GM12878 (cell line): Measurements from ENCODE around the gene DCTN2. TPM values are rescaled to one million over a fixed set of nuclear protein-coding genes. Genes with fewer than 3 reads are reported as not detected.

Experiments used
- ATAC-seq: fragments of 200-7000 bp; cut with Tn5 transposase; 3 replicates; pipeline ENCODE4 v1.9.1; 2020; ENCODE audit warnings: mild to moderate bottlenecking, moderate library complexity
- BruUV-seq: library from RNA; stranded (reverse); fragments of 400-500 nt; replicated peaks from 2 replicates; lab custom pipeline; 2021; lab: Mats Ljungman, UMichigan
- CTCF ChIA-PET: fragments of 300-600 bp; sonication (Branson Sonifier 250); formaldehyde crosslinking; extraction: SDS; loops from one replicate; lab custom pipeline; 2021; ENCODE audit warnings: inconsistent platforms; lab: Yijun Ruan, JAX
- POLR2A ChIA-PET: fragments of 350-600 bp; formaldehyde crosslinking; extraction: SDS; loops from one replicate; lab custom pipeline; 2021; ENCODE audit warnings: inconsistent platforms; lab: Charles Lee
- RAD21 ChIA-PET: fragments of 300-600 bp; sonication (Branson Sonifier 250); formaldehyde crosslinking; loops from one replicate; lab custom pipeline; 2023; ENCODE audit warnings: antibody characterized with exemption; ENCODE audit not compliant: unreplicated experiment; lab: Charles Lee
- SMC1A ChIA-PET: fragments of 300-600 bp; sonication (Branson Sonifier 250); formaldehyde crosslinking; loops from one replicate; lab custom pipeline; 2023; ENCODE audit not compliant: unreplicated experiment, uncharacterized antibody; lab: Charles Lee
- DNase-seq: peaks from one replicate; pipeline ENCODE4 v3.0.0-alpha.2; 2011; ENCODE audit warnings: low read depth, low spot score
- FAIRE-seq: peaks from 3 replicates; lab custom pipeline; 2011; peaks lifted over from hg19 to GRCh38; lab: Jason Lieb, UNC
- H2AFZ ChIP-seq: 2 replicates; pipeline ENCODE4 v1.6.0; 2011; ENCODE audit warnings: low read depth, low read length, control low read depth; ENCODE audit not compliant: control insufficient read depth
- H3K27ac ChIP-seq: 2 replicates; pipeline ENCODE4 v1.5.1; 2011; ENCODE audit warnings: control low read depth; ENCODE audit not compliant: control insufficient read depth, insufficient read depth
- H3K27me3 ChIP-seq, 2 experiments: replicated peaks in 1 of 2; 2 replicates each; pipeline versions ENCODE4 v1.6.0 to v1.6.1; 2011; ENCODE audit warnings: low read length in 1 of 2; ENCODE audit not compliant: control insufficient read depth in 2 of 2, insufficient read depth in 2 of 2
- H3K36me3 ChIP-seq, 2 experiments: 2 replicates each; pipeline ENCODE4 v1.5.1; 2011; ENCODE audit warnings: low read length in 1 of 2; ENCODE audit not compliant: control insufficient read depth in 2 of 2, insufficient read depth in 2 of 2
- H3K4me1 ChIP-seq: 2 replicates; pipeline ENCODE4 v1.6.1; 2011; ENCODE audit warnings: mild to moderate bottlenecking, low read length, moderate library complexity, mixed read lengths; ENCODE audit not compliant: control insufficient read depth, insufficient read depth
- H3K4me2 ChIP-seq: 2 replicates; pipeline ENCODE4 v1.6.0; 2011; ENCODE audit warnings: control low read depth; ENCODE audit not compliant: control insufficient read depth, insufficient read depth
- H3K4me3 ChIP-seq: fragments of 200-600 bp; sonication (generic); 2 replicates; pipeline ENCODE4 v1.5.1; 2016
- H3K79me2 ChIP-seq: 2 replicates; pipeline ENCODE4 v1.6.0; 2011; ENCODE audit warnings: low read length; ENCODE audit not compliant: control insufficient read depth, insufficient read depth
- H3K9ac ChIP-seq: 2 replicates; pipeline ENCODE4 v1.8.0; 2011; ENCODE audit warnings: low read length, control low read depth, mixed read lengths; ENCODE audit not compliant: control insufficient read depth, insufficient read depth
- H3K9me3 ChIP-seq: replicated peaks from 3 replicates; pipeline ENCODE4 v1.5.1; 2011; ENCODE audit warnings: mild to moderate bottlenecking, low read length; ENCODE audit not compliant: control insufficient read depth, insufficient read depth
- H4K20me1 ChIP-seq: 2 replicates; pipeline ENCODE4 v1.6.0; 2011; ENCODE audit not compliant: control insufficient read depth, insufficient read depth
- ASH2L ChIP-seq: fragments of 300-600, 200-600 bp; sonication (generic); IDR thresholded peaks from 2 replicates; pipeline ENCODE4 v1.6.1; 2017; ENCODE audit warnings: low read depth, mild to moderate bottlenecking, borderline replicate concordance
- E2F8 ChIP-seq: fragments of 450-650 bp; IDR thresholded peaks from 2 replicates; pipeline ENCODE4 v1.6.1; 2018; ENCODE audit warnings: mild to moderate bottlenecking, low read depth, moderate library complexity; ENCODE audit not compliant: partially characterized antibody
- ETV6 ChIP-seq, 2 experiments: fragments of 450-650 bp in 1 of 2; IDR thresholded peaks in 1 of 2; conservative IDR thresholded peaks in 1 of 2; 2 replicates each; pipeline ENCODE4 v1.6.1; 2014; ENCODE audit warnings: antibody characterized with exemption in 1 of 2, borderline replicate concordance in 1 of 2, low read depth in 1 of 2, mild to moderate bottlenecking in 1 of 2, moderate library complexity in 1 of 2
- HCFC1 ChIP-seq: fragments of 150-350 bp; IDR thresholded peaks from 2 replicates; pipeline ENCODE4 v1.6.1; 2014; ENCODE audit warnings: low read length
- IKZF1 ChIP-seq: fragments of 450-650 bp; conservative IDR thresholded peaks from 2 replicates; pipeline ENCODE4 v1.6.1; 2017; ENCODE audit warnings: antibody characterized with exemption, mild to moderate bottlenecking
- NRF1 ChIP-seq: conservative IDR thresholded peaks from 2 replicates; pipeline ENCODE4 v1.6.1; 2011; ENCODE audit warnings: mild to moderate bottlenecking, low read depth, low read length, improper control_type of control experiment
- PML ChIP-seq: IDR thresholded peaks from 2 replicates; pipeline ENCODE4 v1.6.1; 2012; ENCODE audit warnings: low read length, inconsistent platforms
- RUNX3 ChIP-seq: IDR thresholded peaks from 2 replicates; pipeline ENCODE4 v1.6.1; 2012; ENCODE audit warnings: low read length, inconsistent platforms
- SKIL ChIP-seq: fragments of 450-650 bp; IDR thresholded peaks from 2 replicates; pipeline ENCODE4 v1.6.1; 2017; ENCODE audit warnings: mild to moderate bottlenecking, low read depth, inconsistent platforms; ENCODE audit not compliant: poor library complexity, severe bottlenecking
- TCF7 ChIP-seq: IDR thresholded peaks from 2 replicates; pipeline ENCODE4 v1.6.1; 2014; ENCODE audit warnings: antibody characterized with exemption, borderline replicate concordance
- ZBTB40 ChIP-seq: fragments of 450-650 bp; IDR thresholded peaks from 2 replicates; pipeline ENCODE4 v1.6.1; 2016; ENCODE audit warnings: mild to moderate bottlenecking, moderate library complexity, borderline replicate concordance
- WGBS: methylation state at CpG from one replicate; pipeline ENCODE4 v1.1.6; 2016; ENCODE audit warnings: low lambda C conversion rate; ENCODE audit not compliant: insufficient replicate concordance, insufficient coverage; ENCODE audit errors: missing lambda C conversion rate; 5-methylcytosine and 5-hydroxymethylcytosine counted together
- in situ Hi-C: fragments of 300-500 bp; cut with MboI; formaldehyde crosslinking; loops from 9 replicates; pipeline ENCODE4 v1.14.3; 2018; ENCODE audit warnings: mixed read lengths
- intact Hi-C: fragments of 100-400 bp; cut with micrococcal nuclease; formaldehyde crosslinking; loops from one replicate; pipeline ENCODE4 v1.14.2; 2022; ENCODE audit not compliant: unreplicated experiment
- polyA plus RNA-seq, 11 experiments: library from polyadenylated mRNA; depleted of rRNA in 4 of 11; unstranded in 6 of 11; stranded (reverse) in 5 of 11; fragments of >200 nt; fragmentation: Nextera tagmentation in 4 of 11; fragmentation: Illumina TruSeq in 1 of 11; extraction: Ambion mirVana in 4 of 11; extraction: Trizol in 1 of 11; gene quantifications; 1 replicate in 1 of 11; 2 replicates in 10 of 11; pipeline versions ENCODE4 v1.2.1 to v1.2.3, GENCODE V29; 2011 to 2016; ENCODE audit warnings: inconsistent platforms in 2 of 11, missing spikeins in 2 of 11, low read depth in 1 of 11
- total RNA-seq, 4 experiments: library from RNA; depleted of rRNA in 3 of 4; stranded (reverse); fragments of >200 nt in 3 of 4; fragmentation: Illumina TruSeq in 1 of 4; extraction: Trizol in 1 of 4; gene quantifications; 2 replicates each; pipeline versions ENCODE4 v1.2.1 to v1.2.3, GENCODE V29; 2013 to 2021

Gene DCTN2
- total and polyA plus RNA-seq, 10 of the 15 experiments (the other 5 are each of a cell fraction or from before 2014, with no cell fraction given), result 32.3 to 171 (median 100) TPM

GRCh38 chr12:57531836-57532235 lies 15.2 kb downstream of the DCTN2 start:
- no TSS peak for BruUV-seq
- SMC1A ChIA-PET, result no interaction called here
- H3K4me1 ChIP-seq, result no peaks in the 10 kb centered on the region

More at GRCh38 chr12:57531836-57532235, 15.2 kb downstream of the DCTN2 start:
- DNase-seq (no peak), ATAC-seq (no peak), FAIRE-seq (no peak)
- peaks cover 13 to 33% of the 10 kb centered on the region in 2 experiments for H3K36me3 ChIP-seq
- in situ Hi-C loops (no loop called here), intact Hi-C loops (no loop called here)
- no peaks in the 10 kb centered on the region for H3K27me3 ChIP-seq
- RAD21 ChIA-PET, result interaction anchor here (1.2 kb wide), 1 partner anchor 8 kb away, joined by 3 read pairs; no protein-coding TSS in a partner anchor
- CTCF ChIA-PET, result interaction anchor here (1.4 kb wide), 1 partner anchor 15 kb away, joined by 4 read pairs; no protein-coding TSS in a partner anchor
- TF ChIP-seq NRF1, result no peak
- TF ChIP-seq RUNX3, result no peak
- TF ChIP-seq E2F8, result no peak
- TF ChIP-seq ETV6 (conservative IDR thresholded peaks at IDR 0.05 in 1 of 2, IDR thresholded peaks at IDR 0.05 in 1 of 2; ENCODE audit: borderline replicate concordance in 1 of 2, low read depth in 1 of 2), result no peak
- TF ChIP-seq SKIL, result no peak
- no peak for TF ChIP-seq ZBTB40
- no peak for TF ChIP-seq ASH2L
- no peak for TF ChIP-seq IKZF1
- TF ChIP-seq PML, result no peak
- no peak for TF ChIP-seq HCFC1
- no peak for TF ChIP-seq TCF7
- no peaks in the 10 kb centered on the region for H4K20me1 ChIP-seq
- no peak overlapping the region for H3K9ac ChIP-seq
- H3K79me2 ChIP-seq, result no peaks in the 10 kb centered on the region
- no peak overlapping the region for H3K4me3 ChIP-seq
- POLR2A ChIA-PET, result interaction anchor here (1.2 to 1.3 kb wide), 2 partner anchors 13 to 15 kb away, joined by 3 read pairs; partner anchors contain the start of gene DCTN2
- WGBS, result 56% methylated on average over 1 of the region's 1 CpG
- no peak overlapping the region for H2AFZ ChIP-seq
- no peak overlapping the region for H3K27ac ChIP-seq
- no peaks in the 10 kb centered on the region for H3K9me3 ChIP-seq
- H3K4me2 ChIP-seq, result no peak overlapping the region
